CD4-positive, alpha-beta T cell treated with Interleukin-2 at 100 ng/mL for 4 hours (primary cell): ENCODE measurements around the gene SGCB.

ENCODE experiments used
- DNase-seq: peaks from one replicate; pipeline ENCODE4 v3.0.0-alpha.2; 2020; ENCODE audit warnings: low spot score

The SGCB gene

GRCh38 chr4:52019936-52020657, 18.0 kb downstream of the SGCB start, which contains the start of gene LRRC66:
Gene LRRC66 (minus strand): TSS chr4:52020363. CDS start chr4:52017613, 2,750 bp downstream.
- no peak for DNase-seq

DNA sequence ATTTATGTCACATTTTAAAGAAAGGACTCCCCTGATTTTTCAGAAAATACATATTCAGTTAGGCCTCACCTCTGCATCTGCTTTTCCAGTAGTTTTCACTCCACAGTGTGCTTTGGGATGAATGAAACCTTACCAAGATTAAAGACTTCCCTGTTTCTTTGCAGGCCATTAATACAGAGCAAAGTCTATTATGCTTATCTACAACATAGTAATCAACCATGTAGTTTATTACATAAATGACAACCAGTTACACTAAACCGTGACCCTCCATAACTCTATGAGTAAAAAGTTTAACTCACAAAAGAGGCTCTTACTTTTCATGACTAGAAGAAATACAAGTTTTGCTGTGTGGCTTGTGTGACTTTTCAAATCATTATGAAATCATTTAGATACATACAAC, 20.3 kb downstream of the SGCB start:
- DNase-seq = no peak

GRCh38 chr4:52016981-52017380, 21.1 kb downstream of the SGCB start:
- no peak for DNase-seq

- no peak for DNase-seq
Observed at GRCh38 chr4:52015366-52015765, 22.7 kb downstream of the SGCB start.

GRCh38 chr4:52014903-52015302, 23.2 kb downstream of the SGCB start:
- DNase-seq = no peak

DNA sequence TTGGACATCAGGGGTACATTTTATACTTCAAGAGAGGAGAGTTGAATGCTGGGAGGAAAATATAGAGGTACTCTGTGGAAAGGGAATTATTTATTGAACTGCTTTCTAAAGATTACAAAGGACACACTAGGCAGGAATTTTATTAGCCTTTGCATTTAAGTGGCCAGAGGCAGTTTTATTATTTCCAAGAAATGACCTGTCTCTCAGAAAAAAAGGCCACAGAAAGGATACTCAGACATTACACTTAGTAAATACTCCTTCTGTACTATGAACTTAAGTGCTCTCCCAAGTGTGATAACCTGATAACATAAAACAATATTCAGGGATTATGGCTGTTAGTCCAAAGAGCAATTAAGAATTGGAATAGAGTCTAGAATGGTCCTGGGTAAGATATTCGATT, 25.4 kb downstream of the SGCB start:
- no peak for DNase-seq

- DNase-seq = no peak
Observed at GRCh38 chr4:52010986-52011385, 27.1 kb downstream of the SGCB start.

DNA sequence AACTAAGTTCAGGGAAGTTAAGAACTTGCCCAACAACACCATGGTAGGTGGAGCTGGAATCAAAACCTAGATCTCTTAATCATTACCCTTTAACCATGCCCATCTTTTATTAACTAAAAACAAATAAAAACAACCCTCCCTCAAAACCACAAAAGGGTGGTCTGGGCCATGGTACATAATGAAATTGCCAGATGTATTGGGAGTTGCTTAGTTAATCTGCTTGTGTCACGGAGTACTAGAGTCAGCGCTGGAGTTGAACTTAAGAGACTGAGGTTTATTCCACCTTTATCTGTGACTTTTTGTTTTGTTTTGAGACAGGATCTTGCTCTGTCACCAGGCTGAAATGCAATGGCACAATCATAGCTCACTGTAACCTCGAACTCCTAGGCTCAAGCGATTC, 31.2 kb downstream of the SGCB start:
- DNase-seq = no peak

GRCh38 chr4:52005604-52006273, 32.4 kb downstream of the SGCB start:
- no peak for DNase-seq

DNA sequence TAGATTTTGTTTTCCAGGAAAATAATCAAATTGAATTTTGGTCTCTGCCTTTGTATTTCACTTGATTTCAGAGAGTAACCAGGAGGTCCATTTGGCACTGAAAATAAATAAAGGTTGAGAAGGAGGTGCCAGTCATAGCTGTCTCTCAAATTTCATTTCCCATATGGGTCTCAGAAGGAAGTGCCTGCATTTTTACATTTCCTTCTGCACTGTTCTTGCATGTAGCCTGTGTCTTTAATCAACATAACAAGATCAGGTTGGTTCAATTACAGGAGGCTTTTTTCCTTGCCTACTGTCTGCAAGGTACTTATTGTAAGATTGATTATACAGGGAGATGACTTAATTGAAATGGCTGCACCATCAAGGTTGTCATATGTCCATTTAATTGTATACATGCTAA, 33.7 kb downstream of the SGCB start:
- DNase-seq = no peak

- no peak for DNase-seq
Observed at GRCh38 chr4:52001616-52002015, 36.5 kb downstream of the SGCB start.

- no peak for DNase-seq
Observed at GRCh38 chr4:51999250-51999649, 38.8 kb downstream of the SGCB start.

GRCh38 chr4:51998837-51999236, 39.3 kb downstream of the SGCB start:
- no peak for DNase-seq

- no peak for DNase-seq
Observed at GRCh38 chr4:51997647-51998046, 40.5 kb downstream of the SGCB start.

- no peak for DNase-seq
Observed at GRCh38 chr4:51995647-51996220, 42.4 kb downstream of the SGCB start.
